Midbrain (tissue), 1 donor: ENCODE data around the gene SPAG4.

Experiments used
- DNase-seq: peaks from one replicate; lab custom pipeline; 2025; lab: John Stamatoyannopoulos, UW

SPAG4 gene

GRCh38 chr20:35621560-35621946 lies 5.9 kb downstream of the SPAG4 start:
- no peak for DNase-seq

GRCh38 chr20:35625584-35626385 lies 10.2 kb downstream of the SPAG4 start:
- no peak for DNase-seq

DNA sequence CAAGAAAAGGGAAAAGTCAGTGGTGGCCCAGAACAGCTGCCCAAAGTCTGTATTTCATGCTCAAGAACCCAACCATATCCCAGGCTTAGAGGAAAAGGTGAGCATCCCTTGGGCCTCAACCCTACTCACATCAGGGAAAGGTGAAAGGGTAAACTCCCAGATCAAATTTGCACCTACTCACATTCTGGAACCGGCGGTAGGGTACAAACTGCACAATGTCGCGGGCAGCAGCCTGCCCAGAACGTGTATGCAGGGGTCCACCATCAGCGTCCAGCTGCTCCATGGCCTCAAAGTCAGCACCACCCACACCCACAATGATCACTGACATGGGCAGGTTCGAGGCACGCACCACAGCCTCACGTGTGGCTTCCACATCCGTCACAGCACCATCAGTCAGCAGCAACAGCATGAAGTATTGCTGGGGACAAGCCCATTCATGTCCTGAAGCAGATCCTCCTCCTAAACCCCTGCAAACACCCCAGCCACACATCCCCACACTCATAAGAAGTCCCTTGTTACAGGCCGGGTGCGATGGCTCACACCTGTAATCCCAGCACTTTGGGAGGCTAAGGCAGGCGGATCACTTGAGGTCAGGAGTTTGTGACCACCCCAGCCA lies 10.9 kb downstream of the SPAG4 start:
- no peak for DNase-seq

DNA sequence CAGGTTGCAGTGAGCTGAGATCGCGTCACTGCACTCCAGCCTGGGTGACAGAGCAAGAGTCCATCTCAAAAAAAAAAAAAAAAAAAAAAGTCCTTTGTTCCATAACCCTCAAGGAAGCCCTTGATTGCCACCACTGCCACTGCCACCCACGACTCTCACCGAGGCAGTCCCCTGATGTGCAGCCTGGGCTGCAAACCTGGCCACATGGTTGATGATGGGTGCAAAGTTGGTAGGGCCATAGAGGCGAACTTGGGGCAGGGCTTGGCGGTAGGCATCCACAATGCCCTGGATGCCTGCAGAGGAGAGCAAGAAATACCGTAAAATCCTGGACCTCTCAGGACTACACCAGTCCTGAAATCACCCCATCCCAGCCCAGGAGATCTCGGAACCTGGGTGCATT lies 11.5 kb downstream of the SPAG4 start:
- DNase-seq: no peak

- DNase-seq: no peak
These were observed 14.0 kb downstream of the SPAG4 start for GRCh38 chr20:35629427-35630145.

GRCh38 chr20:35630636-35631035 lies 15.0 kb downstream of the SPAG4 start:
- no peak for DNase-seq

DNA sequence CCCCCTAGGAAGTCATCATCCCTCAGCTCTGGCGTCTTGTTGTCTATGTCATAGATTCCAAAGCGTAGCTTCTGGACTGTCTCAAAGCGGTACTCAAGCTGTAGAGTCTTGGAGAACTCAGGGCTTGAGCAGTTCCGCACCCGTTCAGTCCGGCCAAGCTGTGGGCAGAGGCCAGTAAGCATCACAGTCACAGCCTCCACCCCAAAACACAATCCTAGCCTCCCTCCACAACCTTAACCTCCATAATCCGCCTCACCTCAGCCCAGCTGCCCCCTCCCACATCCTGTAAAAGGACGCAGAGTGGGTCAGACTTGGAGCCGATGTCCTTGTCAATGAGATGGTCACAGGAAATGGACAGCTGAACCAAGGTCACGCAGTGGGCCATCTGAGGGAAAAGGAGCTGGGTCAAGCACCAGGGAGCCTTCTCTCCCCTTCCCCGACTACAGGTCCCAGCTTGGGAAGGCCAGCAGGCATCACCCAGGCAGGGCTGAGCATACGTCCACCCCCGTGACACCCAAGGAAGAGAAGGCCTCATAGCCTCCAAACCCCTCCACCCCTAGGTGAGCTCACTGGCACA lies 17.0 kb downstream of the SPAG4 start:
- DNase-seq: no peak

DNA sequence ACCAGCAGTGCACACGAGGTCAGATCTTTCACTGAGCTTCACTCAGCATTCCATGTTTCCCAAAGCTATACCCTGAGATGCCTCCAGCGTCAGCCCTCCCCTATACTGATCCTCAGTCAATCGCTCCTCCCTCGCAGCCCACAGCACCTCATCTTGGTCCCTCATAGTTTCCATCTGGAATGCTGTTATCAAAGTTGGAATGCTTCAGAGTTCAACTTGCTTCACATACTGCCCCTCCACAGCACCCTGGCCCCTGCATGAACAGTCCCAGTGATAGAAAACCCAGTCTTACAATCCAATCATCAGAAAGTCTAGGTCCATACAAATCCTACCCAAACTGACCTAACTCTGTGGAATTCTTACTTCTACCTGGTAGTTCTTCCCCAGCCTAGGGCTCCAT lies 20.0 kb downstream of the SPAG4 start:
- DNase-seq: no peak

DNA sequence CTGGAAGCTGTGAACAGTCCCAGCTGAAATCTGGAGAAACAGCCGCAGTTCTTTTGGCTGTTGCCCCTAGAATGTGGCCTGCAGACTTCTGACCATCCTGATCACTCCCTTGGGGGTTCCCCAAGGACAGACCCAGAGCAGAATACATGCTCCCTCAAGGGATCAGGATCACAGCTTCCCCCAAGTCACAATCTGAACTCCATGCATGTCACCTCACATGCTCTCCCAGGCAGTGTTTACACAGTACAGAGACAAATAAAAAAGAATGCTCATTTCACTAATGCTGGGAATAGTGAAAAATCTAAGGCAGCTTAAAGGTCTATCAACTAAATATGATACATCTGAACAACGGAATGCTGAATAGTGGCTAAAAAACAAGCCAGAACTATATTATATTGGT lies 20.5 kb downstream of the SPAG4 start:
- DNase-seq: no peak

DNA sequence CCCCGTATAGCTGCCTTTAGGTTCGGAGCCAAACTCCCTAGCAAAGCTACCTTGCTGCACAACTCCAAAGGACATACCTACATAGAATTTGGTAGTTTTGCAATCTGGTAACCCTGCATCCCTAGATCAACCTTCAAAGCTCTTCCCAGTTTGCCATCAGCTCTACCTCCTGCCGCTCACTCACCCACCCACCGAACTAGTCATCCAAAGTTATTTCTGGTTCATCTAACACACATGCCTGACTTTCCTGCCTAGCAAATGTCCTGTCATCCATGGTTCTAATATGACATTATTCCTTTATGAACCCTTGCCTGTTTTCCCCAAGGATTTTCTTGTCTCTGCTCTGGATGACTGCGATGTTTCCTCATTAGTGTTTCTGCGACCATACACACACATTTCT lies 21.6 kb downstream of the SPAG4 start:
- DNase-seq: no peak

DNA sequence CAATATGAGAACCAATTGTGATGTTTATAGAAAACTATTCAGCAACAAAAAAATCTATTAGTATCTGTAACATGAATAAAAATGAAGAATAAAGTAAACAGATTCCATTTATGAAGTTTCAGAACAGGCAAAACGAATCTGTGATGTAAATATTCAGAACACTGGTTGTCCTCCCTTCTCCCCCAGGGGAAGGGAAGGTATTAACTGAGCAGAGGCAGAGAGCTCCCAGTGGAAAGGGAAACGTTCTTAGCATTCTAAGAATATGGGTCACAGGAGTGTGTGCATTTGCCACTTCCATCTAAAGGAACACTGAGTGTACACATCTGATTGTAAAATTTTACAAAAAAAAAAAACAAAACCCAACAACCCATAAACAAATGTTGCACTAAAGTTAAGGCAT lies 23.1 kb downstream of the SPAG4 start:
- no peak for DNase-seq

GRCh38 chr20:35640724-35641123 lies 25.1 kb downstream of the SPAG4 start:
- no peak for DNase-seq

GRCh38 chr20:35641743-35642142 lies 26.1 kb downstream of the SPAG4 start:
- no peak for DNase-seq

- no peak for DNase-seq
These were observed 27.4 kb downstream of the SPAG4 start for GRCh38 chr20:35643045-35643444.

GRCh38 chr20:35644806-35645205 lies 29.2 kb downstream of the SPAG4 start:
- DNase-seq: no peak

- DNase-seq: peak; percentile 18
These were observed 33.2 kb downstream of the SPAG4 start for GRCh38 chr20:35648836-35649235.

DNA sequence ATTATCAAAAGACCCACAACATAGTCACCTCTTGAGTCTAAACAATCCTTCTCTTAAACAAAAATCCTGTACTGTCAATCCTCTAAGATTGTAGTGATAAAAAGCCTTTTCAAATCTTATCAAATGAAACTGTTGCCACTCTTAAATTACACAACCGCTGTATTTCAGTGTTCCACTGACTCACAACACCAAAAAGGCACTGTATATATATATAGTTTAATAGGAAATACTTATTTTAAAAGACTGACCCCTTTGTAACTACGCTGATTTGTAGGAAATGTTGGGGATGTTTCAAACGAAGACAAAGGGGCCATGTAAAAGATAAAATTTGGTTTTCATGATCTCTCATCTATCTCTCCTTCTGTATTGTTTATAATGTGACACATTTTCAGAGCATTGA lies 35.0 kb downstream of the SPAG4 start:
- no peak for DNase-seq

- no peak for DNase-seq
These were observed 36.3 kb downstream of the SPAG4 start for GRCh38 chr20:35651958-35652357.

GRCh38 chr20:35652641-35653429 lies 37.2 kb downstream of the SPAG4 start:
- no peak for DNase-seq

- no peak for DNase-seq
These were observed 37.8 kb downstream of the SPAG4 start for GRCh38 chr20:35653430-35653734.

GRCh38 chr20:35653893-35654292 lies 38.3 kb downstream of the SPAG4 start:
- DNase-seq: no peak

DNA sequence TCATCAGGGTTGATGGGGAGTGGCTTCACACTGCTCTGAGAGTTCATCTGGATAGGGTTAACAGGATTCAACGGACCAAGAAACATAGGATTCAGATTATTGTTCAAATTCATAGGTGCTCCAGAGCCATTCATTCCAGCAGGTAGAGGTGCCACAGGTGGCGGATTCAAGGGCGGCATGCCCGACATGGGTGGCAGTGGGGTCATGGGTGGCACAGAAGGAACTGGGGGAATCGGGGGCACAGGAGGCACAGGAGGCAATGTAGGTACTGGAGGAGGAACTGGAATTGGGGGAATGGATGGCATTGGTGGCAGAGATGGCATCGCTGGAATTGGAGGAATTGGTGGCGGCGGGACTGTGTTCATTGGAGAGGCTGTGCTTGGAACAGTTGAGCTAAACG lies 38.8 kb downstream of the SPAG4 start:
- DNase-seq: no peak
